ENCODE measurements around the gene TCF7L1.

Gene TCF7L1

DNA sequence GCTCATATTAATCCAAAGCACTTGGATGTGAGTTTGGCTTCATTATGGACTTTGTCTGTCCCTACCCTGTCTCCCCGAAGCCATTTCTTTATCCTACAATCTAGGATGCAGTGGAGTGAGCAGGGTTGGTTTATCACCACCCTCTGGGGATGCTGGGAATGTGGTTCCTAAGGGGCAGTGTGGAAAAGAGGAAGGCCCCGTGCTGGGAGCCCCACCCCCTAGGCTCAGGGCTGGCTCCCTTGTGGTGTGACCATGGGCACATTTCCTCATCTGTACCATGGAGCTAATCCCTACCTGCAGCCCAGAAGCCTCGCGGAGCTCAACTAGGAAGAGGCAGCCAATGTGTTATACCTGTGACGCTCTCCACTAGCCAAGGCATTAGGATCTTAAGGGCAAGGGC is 102.1 kb downstream of the TCF7L1 start:
- Histone ChIP-seq H3K4me3 (ENCODE audit: low read length) (no peak overlapping the region), H3K4me2 (ENCODE audit: low read length) (no peak overlapping the region), H3K9ac (ENCODE audit: low read depth, low read length) (no peak overlapping the region), H3K9me3 (replicated peaks; ENCODE audit: low read length) (no peaks in the 10 kb centered on the region), H3K36me3 (ENCODE audit: insufficient read depth, low read length) (no peaks in the 10 kb centered on the region), H3K4me1 (ENCODE audit: control insufficient read depth, insufficient read depth, low read length) (no peaks in the 10 kb centered on the region), H3K27me3 (ENCODE audit: control insufficient read depth, insufficient read depth, low read length) (no peaks in the 10 kb centered on the region)

DNA sequence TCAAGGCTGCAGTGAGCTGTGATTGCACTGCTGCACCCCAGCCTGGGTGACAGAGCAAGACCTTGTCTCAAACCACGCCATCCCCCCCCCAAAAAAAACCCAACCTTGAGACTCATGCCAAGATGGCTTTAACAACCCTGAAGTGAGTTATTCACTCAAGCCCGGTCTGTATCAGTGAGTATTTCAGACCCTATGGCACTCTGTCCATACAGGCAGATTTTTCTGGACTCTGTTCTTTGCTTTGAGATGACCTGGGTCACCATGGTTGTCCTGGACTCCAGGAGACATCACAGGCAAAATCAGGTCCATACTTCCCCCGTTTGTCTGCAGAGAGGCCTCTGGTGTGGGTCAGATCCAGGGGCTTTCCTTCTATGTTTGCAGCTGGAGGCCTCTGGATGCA is 102.9 kb downstream of the TCF7L1 start:
- H3K4me3 ChIP-seq (ENCODE audit: low read length): no peak overlapping the region
- H3K27me3 ChIP-seq (ENCODE audit: control insufficient read depth, insufficient read depth, low read length): no peaks in the 10 kb centered on the region
- H3K9ac ChIP-seq (ENCODE audit: low read depth, low read length): no peak overlapping the region
- no peaks in the 10 kb centered on the region for H3K36me3 ChIP-seq (ENCODE audit: insufficient read depth, low read length)
- H3K9me3 ChIP-seq (replicated peaks; ENCODE audit: low read length): no peaks in the 10 kb centered on the region
- H3K4me2 ChIP-seq (ENCODE audit: low read length): no peak overlapping the region
- H3K4me1 ChIP-seq (ENCODE audit: control insufficient read depth, insufficient read depth, low read length): no peaks in the 10 kb centered on the region

DNA sequence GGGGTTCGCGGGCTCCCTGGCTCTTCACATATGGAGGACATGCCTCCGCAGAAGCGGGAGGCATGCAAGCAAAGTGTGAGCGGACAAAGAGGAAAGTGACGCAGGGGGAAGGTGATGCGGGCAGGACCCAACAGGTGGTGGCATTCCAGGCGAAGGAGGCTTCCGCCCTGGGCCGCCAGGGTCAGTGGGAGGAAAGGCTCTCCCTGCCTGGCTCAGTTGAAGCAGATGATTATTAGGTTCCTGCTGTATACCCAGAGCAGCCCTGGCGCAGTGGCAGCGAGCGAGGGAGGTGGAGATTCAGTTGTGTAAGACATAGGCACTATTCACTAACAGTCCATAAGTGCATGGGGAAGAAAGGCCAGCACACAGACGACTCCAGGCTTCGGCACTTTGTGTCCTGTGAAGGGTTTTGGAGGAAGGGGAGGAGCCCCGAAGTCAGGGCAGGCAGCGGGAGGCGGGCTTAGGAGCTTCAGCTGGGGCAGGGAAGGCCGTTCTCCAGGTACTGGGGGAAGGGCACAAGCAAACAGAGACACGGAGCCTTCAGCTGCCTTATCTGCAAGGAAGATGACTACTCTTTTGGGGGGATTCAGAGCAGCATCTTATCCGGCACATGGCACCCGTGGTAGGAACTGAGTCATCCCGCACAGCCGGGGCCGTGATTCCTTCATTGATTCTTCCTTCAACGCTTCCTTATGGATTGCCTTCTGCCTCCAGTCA is 104.8 kb downstream of the TCF7L1 start:
- H3K4me3 ChIP-seq (ENCODE audit: low read length): no peak overlapping the region
- no peak overlapping the region for H3K9ac ChIP-seq (ENCODE audit: low read depth, low read length)
- no peak overlapping the region for H3K4me2 ChIP-seq (ENCODE audit: low read length)

DNA sequence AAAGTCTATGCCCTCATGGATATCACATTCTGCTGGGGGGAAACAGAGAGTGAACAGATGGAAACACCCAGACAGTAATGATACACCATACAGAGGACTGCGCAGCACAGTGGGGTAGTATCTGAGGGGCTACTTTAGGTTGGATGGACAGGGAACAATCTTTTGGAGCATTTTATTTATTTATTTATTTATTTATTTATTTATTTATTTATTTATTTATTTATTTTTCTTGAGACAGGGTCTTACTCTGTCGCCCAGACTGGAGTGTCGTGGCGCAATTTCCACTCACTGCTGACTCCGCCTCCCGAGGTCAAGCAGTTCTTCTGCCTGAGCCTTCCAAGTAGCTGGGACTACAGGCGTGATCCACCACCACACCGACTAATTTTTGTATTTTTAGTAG is 105.4 kb downstream of the TCF7L1 start:
- Histone ChIP-seq H3K36me3 (ENCODE audit: insufficient read depth, low read length) (no peaks in the 10 kb centered on the region), H3K27me3 (ENCODE audit: control insufficient read depth, insufficient read depth, low read length) (no peaks in the 10 kb centered on the region), H3K4me1 (ENCODE audit: control insufficient read depth, insufficient read depth, low read length) (no peaks in the 10 kb centered on the region), H3K4me2 (ENCODE audit: low read length) (no peak overlapping the region), H3K9ac (ENCODE audit: low read depth, low read length) (no peak overlapping the region), H3K4me3 (ENCODE audit: low read length) (no peak overlapping the region), H3K9me3 (replicated peaks; ENCODE audit: low read length) (no peaks in the 10 kb centered on the region)

More for the DNA sequence above, 104.8 kb downstream of the TCF7L1 start:
- Histone ChIP-seq H3K4me1 (ENCODE audit: control insufficient read depth, insufficient read depth, low read length) (no peaks in the 10 kb centered on the region), H3K9me3 (replicated peaks; ENCODE audit: low read length) (no peaks in the 10 kb centered on the region), H3K36me3 (ENCODE audit: insufficient read depth, low read length) (no peaks in the 10 kb centered on the region), H3K27me3 (ENCODE audit: control insufficient read depth, insufficient read depth, low read length) (no peaks in the 10 kb centered on the region)

DNA sequence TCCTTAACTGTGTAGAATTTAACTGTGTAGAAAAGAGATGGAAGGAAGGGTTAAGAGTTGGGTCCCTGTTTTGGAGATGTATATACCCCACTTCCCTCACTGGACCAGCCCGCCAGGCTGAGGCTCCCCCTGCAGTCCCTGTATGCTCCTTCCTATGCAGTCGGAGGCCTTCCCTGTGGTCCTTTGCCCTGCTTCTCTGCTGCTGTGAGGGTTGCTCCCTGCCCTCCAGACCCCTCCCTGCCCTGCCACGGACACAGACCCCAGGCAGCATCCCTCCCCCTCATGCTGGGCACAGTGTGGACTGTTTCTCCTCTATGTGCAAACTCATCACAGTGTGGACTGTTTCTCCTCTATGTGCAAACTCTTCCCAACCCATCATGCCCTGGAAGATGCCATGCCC is 105.9 kb downstream of the TCF7L1 start:
- Histone ChIP-seq H3K4me2 (ENCODE audit: low read length) (no peak overlapping the region), H3K9ac (ENCODE audit: low read depth, low read length) (no peak overlapping the region), H3K4me3 (ENCODE audit: low read length) (no peak overlapping the region), H3K4me1 (ENCODE audit: control insufficient read depth, insufficient read depth, low read length) (no peaks in the 10 kb centered on the region), H3K9me3 (replicated peaks; ENCODE audit: low read length) (no peaks in the 10 kb centered on the region), H3K27me3 (ENCODE audit: control insufficient read depth, insufficient read depth, low read length) (no peaks in the 10 kb centered on the region), H3K36me3 (ENCODE audit: insufficient read depth, low read length) (no peaks in the 10 kb centered on the region)

- Histone ChIP-seq H3K4me3 (ENCODE audit: low read length) (no peak overlapping the region), H3K36me3 (ENCODE audit: insufficient read depth, low read length) (no peaks in the 10 kb centered on the region), H3K4me2 (ENCODE audit: low read length) (no peak overlapping the region), H3K9me3 (replicated peaks; ENCODE audit: low read length) (no peaks in the 10 kb centered on the region), H3K4me1 (ENCODE audit: control insufficient read depth, insufficient read depth, low read length) (no peaks in the 10 kb centered on the region), H3K9ac (ENCODE audit: low read depth, low read length) (no peak overlapping the region), H3K27me3 (ENCODE audit: control insufficient read depth, insufficient read depth, low read length) (no peaks in the 10 kb centered on the region)
Measured at GRCh38 chr2:85240055-85240454, 106.9 kb downstream of the TCF7L1 start.

DNA sequence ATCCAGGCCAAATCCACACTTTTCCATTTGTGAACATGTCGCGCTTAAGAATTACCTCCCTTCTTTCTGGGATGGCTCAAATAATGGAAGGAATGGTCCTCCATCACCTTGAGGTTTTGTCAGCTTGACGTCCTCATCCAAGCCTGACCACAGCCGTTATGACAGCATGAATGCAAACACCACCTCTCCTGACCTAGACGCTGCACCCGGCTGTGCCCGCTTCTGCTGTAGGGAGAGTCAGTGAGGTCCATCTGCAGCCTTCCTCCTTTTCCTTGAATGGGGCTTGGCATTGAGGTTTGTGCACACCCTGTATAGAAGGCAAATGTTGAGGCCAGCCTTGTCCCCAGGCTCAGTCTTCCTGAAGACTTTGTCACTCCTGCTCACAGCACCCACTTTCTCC is 109.1 kb downstream of the TCF7L1 start:
- no peak overlapping the region for H3K4me3 ChIP-seq (ENCODE audit: low read length)
- no peaks in the 10 kb centered on the region for H3K9me3 ChIP-seq (replicated peaks; ENCODE audit: low read length)
- H3K4me2 ChIP-seq (ENCODE audit: low read length): no peak overlapping the region
- H3K4me1 ChIP-seq (ENCODE audit: control insufficient read depth, insufficient read depth, low read length): peaks cover 12% of the 10 kb centered on the region
- H3K9ac ChIP-seq (ENCODE audit: low read depth, low read length): no peak overlapping the region
- H3K27me3 ChIP-seq (ENCODE audit: control insufficient read depth, insufficient read depth, low read length): no peaks in the 10 kb centered on the region
- no peaks in the 10 kb centered on the region for H3K36me3 ChIP-seq (ENCODE audit: insufficient read depth, low read length)

DNA sequence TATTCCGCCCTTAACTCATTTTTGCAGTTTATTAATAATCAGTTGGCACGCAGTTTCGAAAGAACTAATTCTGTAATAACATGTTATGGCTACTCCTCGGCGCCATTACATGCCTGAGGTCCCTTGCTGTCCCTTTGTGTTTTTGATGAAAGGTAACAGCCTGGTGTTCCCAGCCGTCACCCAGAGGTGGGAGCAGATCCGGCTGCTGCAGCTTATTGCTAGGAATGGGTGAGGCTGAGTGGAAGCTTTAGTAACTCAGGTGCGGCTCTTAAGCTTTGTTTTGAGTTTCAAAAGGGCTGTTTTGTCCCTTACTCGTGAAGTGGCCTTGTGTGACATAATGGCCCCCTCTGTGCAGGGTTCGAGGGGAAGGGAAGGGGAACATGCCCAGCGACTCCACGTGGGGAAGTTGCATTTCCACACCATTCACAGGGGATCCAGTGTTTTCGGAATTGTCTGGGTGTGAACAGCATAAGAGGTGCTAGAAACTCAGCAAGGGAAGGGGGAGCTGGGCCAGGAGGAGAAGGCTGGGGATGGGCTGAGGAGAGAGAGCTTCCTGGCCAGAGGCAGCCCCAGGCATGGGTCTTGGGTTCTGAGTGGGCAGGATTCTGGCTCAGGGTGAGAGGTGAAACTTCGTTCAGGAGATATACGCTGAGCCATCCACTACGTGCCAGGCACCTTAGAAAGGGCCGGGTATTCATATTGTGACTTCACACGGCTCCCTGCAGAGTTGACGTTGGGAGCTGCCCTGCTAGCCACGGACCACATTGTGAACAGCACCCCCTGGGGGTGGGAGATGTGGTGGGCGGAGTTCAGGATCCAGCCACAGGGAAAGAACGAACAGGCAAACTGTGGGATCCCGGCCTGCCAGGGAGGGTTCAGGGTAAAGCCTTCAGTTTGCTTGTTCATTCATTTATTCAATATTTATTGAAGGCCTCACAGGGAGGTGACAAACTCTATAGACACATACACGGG is 110.2 kb downstream of the TCF7L1 start:
- Histone ChIP-seq H3K4me3 (ENCODE audit: low read length) (no peak overlapping the region), H3K36me3 (ENCODE audit: insufficient read depth, low read length) (no peaks in the 10 kb centered on the region), H3K9me3 (replicated peaks; ENCODE audit: low read length) (no peaks in the 10 kb centered on the region), H3K4me2 (ENCODE audit: low read length) (no peak overlapping the region), H3K27me3 (ENCODE audit: control insufficient read depth, insufficient read depth, low read length) (no peaks in the 10 kb centered on the region), H3K9ac (ENCODE audit: low read depth, low read length) (no peak overlapping the region), H3K4me1 (ENCODE audit: control insufficient read depth, insufficient read depth, low read length) (peaks cover 22% of the 10 kb centered on the region)

GRCh38 chr2:85244828-85245227 is 111.6 kb downstream of the TCF7L1 start:
- Histone ChIP-seq H3K4me2 (ENCODE audit: low read length) (no peak overlapping the region), H3K4me3 (ENCODE audit: low read length) (no peak overlapping the region), H3K27me3 (ENCODE audit: control insufficient read depth, insufficient read depth, low read length) (no peaks in the 10 kb centered on the region), H3K36me3 (ENCODE audit: insufficient read depth, low read length) (no peaks in the 10 kb centered on the region), H3K9ac (ENCODE audit: low read depth, low read length) (no peak overlapping the region), H3K4me1 (ENCODE audit: control insufficient read depth, insufficient read depth, low read length) (peaks cover 36% of the 10 kb centered on the region), H3K9me3 (replicated peaks; ENCODE audit: low read length) (no peaks in the 10 kb centered on the region)

GRCh38 chr2:85245891-85246290 is 112.7 kb downstream of the TCF7L1 start:
- Histone ChIP-seq H3K9me3 (replicated peaks; ENCODE audit: low read length) (no peaks in the 10 kb centered on the region), H3K4me1 (ENCODE audit: control insufficient read depth, insufficient read depth, low read length) (peaks cover 40% of the 10 kb centered on the region), H3K27me3 (ENCODE audit: control insufficient read depth, insufficient read depth, low read length) (no peaks in the 10 kb centered on the region), H3K4me3 (ENCODE audit: low read length) (no peak overlapping the region), H3K36me3 (ENCODE audit: insufficient read depth, low read length) (no peaks in the 10 kb centered on the region), H3K4me2 (ENCODE audit: low read length) (no peak overlapping the region), H3K9ac (ENCODE audit: low read depth, low read length) (no peak overlapping the region)

GRCh38 chr2:85246348-85246747 is 113.2 kb downstream of the TCF7L1 start:
- Histone ChIP-seq H3K4me3 (ENCODE audit: low read length) (no peak overlapping the region), H3K27me3 (ENCODE audit: control insufficient read depth, insufficient read depth, low read length) (no peaks in the 10 kb centered on the region), H3K9ac (ENCODE audit: low read depth, low read length) (no peak overlapping the region), H3K36me3 (ENCODE audit: insufficient read depth, low read length) (no peaks in the 10 kb centered on the region), H3K9me3 (replicated peaks; ENCODE audit: low read length) (no peaks in the 10 kb centered on the region), H3K4me1 (ENCODE audit: control insufficient read depth, insufficient read depth, low read length) (peaks cover 43% of the 10 kb centered on the region), H3K4me2 (ENCODE audit: low read length) (no peak overlapping the region)

Data from skeletal muscle satellite cell (primary cell).